ENCODE data around the gene FAF1.

Gene FAF1

DNA sequence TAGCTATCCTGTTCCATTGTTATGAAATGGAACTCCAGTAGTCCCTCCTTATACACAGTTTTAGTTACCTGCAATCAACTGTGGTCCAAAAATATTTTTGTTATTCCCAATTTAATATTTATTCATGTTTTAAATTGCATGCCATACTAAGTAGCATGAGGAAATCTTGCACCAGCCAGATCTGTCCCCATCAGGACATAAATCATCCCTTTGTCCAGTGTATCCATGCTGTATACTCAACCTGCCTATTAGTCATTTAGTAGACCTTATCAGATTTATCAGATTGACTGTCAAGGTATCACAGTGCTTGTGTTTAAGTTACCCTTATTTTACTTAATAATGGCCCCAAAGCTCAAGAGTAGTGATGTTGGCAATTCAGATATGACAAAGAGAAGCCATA is 328.9 kb downstream of the FAF1 start:
- no peak for DNase-seq (ENCODE audit: low spot score)

- no peak for DNase-seq (ENCODE audit: low spot score)
Measured at GRCh38 chr1:50622259-50622658, 337.8 kb downstream of the FAF1 start.

GRCh38 chr1:50620680-50621329 is 339.3 kb downstream of the FAF1 start:
- DNase-seq (ENCODE audit: low spot score): no peak

DNA sequence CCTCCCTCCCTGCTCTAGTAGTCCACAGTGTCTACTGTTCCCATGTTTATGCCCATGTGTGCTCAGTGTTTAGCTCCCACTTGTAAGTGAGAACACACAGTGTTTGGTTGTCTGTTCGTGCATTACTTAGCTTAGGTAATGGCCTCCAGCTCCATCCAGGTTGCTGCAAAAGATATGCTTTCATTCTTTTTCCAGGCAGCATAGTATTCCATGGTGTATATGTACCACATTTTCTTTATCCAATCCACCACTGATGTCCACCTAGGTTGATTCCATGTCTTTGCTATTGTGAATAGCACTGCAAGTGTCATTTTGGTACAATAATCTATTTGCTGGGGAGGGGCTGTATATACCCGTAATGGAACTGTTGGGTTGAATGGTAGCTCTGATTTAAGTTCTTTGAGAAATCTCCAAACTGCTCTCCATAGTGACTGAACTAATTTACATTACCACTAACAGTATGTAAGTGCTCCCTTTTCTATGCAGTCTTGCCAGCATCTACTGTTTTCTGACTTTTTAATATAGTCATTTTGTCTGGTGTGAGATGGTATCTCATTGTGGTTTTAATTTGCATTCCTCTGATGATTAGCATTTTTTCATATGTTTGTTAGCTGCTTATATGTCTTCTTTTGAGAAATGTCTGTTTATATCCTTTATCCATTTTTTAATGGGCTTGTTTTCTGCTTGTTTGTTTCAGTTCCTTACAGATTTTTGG is 344.9 kb downstream of the FAF1 start:
- DNase-seq (ENCODE audit: low spot score): no peak

DNA sequence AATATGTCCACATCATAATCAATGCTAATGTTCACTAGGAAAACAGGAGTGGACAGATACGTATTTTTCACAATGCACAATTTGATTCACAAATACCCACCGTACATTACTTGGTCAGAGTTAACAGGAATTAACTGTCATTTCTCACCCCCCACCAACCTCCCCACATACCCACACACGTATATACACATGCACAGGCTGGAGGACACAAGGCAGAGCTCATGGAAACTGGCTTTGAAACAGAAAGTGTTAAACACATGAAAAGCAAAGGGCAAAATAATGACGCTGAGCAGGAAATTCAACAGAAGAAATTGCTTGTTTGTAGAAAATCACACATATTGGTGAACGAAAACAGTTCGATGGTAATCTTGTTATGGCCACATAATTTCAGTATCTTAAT is 348.4 kb downstream of the FAF1 start:
- DNase-seq (ENCODE audit: low spot score): no peak

GRCh38 chr1:50610563-50610962 is 349.5 kb downstream of the FAF1 start:
- DNase-seq (ENCODE audit: low spot score): no peak

GRCh38 chr1:50609508-50609907 is 350.6 kb downstream of the FAF1 start:
- DNase-seq (ENCODE audit: low spot score): no peak

DNA sequence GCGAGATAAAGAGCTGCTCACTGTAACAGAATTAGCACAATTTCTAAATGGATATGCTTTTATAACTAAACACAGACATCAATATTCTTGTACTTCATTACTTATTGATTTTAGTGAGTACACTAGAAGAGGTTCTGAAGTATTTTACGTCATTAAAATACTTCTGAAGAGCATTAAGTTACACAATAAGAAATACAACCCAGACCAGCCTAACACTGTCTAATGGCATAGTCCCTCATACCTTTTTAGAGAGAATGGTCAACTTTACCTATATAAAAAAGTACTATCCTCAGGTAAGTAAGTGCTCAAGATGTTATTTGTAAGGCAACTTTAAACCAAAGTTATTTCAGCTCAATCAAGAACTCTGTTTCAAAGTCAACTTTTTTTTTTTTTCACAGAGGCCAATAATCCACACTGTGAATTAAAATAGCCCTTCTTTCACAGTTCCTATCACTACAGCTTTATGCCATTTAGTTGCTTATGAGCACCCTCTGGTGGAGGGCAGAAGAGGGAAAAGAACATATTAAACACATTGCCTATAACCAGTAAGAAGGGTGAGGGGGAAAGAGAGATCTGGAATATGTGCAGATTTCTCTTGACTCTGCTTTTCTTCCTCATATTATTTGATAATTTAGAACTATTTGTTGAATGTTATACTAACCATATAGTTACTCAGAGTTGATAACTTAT is 354.7 kb downstream of the FAF1 start:
- no peak for DNase-seq (ENCODE audit: low spot score)

GRCh38 chr1:50604580-50604979 is 355.5 kb downstream of the FAF1 start:
- no peak for DNase-seq (ENCODE audit: low spot score)

DNA sequence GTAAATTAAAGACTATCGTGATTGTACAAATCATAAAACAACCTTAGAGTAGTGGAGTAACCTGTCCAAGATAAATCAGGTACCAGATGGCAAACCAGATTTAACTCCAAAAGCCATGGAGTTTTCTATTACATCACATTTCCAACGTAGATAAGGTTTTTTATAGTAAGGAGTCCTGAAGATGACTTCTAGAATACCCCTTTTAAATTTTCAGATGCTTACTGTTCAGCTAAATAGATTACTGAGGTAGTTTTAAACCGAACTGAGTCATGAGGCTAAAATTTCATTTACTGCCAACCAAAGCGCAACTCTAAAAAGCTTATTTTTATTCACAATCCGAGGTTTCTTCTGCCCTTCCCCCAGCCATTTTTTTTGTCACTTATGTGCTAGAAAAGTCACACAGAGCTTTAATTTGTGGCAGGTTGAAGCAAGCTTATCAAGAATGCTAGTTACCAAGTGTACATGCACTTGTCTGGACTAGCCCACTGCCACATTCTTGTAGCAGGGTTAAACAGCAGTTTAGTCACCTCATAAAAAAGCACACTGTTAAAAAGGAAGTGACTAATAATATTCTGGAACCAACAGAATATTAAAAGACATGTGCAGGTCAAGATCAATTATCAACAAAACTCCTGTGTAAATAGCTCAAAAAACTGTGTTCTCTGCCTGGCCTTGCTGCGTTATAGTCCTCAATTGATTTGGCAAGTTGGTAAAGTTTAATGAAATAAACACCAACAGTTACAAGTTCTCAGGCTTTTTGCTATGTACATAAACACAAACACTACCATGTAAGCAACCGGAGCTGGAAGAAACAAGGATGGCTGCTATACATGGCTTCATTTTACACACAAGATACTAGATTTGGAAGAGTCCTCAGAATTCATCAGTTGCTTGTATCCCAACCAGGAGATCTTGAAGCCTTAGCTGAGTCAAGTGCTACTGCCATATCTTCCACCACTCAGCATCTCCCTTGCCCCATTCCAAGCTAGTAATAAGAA is 356.5 kb downstream of the FAF1 start:
- DNase-seq (ENCODE audit: low spot score): no peak

GRCh38 chr1:50599546-50599945 is 360.5 kb downstream of the FAF1 start:
- no peak for DNase-seq (ENCODE audit: low spot score)

- DNase-seq (ENCODE audit: low spot score): no peak
Measured at GRCh38 chr1:50595874-50596273, 364.2 kb downstream of the FAF1 start.

GRCh38 chr1:50593515-50593914 is 366.6 kb downstream of the FAF1 start:
- DNase-seq (ENCODE audit: low spot score): no peak

- DNase-seq (ENCODE audit: low spot score): no peak
Measured at GRCh38 chr1:50591598-50591997, 368.5 kb downstream of the FAF1 start.

DNA sequence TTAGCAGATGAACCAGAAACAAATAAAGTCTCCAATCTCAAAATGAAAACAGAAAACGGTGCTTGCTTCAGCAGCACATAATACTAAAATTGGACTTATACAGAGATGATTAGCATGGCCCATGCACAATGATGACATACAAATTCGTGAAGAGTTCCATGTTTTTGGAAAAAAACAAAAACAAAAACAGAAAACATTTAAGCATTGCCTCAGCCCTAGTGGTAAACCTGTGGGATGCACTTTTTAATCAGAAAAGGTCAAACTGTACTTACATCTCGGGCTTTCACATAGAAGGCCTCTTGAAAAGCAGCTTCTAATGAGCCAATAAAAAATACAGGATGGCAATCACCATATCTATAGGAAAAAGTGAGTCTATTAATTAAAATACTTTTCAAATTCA is 377.7 kb downstream of the FAF1 start:
- DNase-seq (ENCODE audit: low spot score): no peak

DNA sequence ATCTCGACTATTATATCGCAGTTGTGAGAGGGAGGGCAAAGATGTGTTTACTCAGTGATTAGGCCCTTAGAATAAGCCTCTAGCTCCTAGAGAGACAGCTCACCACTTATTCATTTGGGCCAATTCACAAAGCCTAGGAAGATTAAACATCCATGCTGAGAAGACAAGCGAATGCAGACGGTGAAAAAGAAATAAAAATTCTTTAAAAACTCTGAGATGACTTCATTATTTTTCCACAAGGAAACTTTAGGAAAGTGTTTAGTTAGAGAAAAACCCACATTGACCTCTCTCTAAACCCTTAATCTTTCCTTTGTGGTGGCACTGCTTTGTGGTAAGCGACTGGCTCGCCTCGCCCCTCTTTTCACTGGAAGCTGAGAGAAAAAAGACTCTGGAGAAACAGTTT is 390.0 kb downstream of the FAF1 start:
- DNase-seq (ENCODE audit: low spot score): no peak

- no peak for DNase-seq (ENCODE audit: low spot score)
Measured at GRCh38 chr1:50568782-50569181, 391.3 kb downstream of the FAF1 start.

DNA sequence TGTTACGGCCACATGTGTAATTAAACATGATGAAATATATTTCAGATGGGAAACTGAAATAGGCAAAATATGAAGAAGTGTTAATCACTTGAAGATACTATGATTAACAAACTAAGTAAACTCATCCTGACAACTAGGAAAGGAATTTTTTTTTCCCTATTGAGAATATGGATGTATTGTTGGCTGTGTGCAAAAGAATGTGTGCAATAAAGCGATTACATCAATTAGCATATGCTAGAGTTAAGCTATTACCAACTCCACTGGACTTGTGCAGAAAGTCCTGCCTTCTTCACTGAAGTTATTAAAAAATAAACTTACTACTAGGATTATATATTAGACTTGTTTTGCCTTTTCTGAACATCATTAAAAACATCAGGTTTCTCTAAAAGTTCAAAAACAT is 393.7 kb downstream of the FAF1 start:
- DNase-seq (ENCODE audit: low spot score): no peak

GRCh38 chr1:50564417-50564816 is 395.6 kb downstream of the FAF1 start:
- DNase-seq (ENCODE audit: low spot score): no peak

DNA sequence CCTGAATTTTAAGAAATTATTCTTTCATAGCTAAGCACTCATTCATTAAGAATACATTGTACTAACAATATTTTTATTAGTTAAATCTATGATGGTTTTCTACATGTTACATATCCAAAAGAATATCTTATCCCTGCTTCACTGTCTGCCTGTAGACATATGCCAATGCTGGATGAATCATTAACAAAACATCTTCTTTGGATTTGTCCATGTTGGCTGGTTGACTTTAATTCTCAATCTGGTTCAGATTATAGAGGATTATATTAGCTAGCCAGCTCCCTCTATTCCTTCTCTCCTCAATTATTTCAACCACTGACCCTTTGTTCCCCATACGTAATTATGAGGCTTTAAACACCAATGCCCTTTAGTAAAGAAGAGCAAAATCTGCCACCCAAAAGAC is 398.0 kb downstream of the FAF1 start:
- no peak for DNase-seq (ENCODE audit: low spot score)

- no peak for DNase-seq (ENCODE audit: low spot score)
Measured at GRCh38 chr1:50559421-50559820, 400.6 kb downstream of the FAF1 start.

- no peak for DNase-seq (ENCODE audit: low spot score)
Measured at GRCh38 chr1:50553921-50554320, 406.1 kb downstream of the FAF1 start.

All from left forelimb (tissue), 1 donor.